WTC11 (cell line): ENCODE measurements around the gene UBXN2A. TPM values are rescaled to one million over a fixed set of nuclear protein-coding genes. Genes with fewer than 3 reads are reported as not detected.

Experiments used
- ATAC-seq: fragments of 200-7000 bp; cut with Tn5 transposase; 2 replicates; pipeline ENCODE4 v1.10.0; 2021; ENCODE audit warnings: mild to moderate bottlenecking, moderate library complexity
- CTCF ChIA-PET: fragments of 300-600 bp; sonication (Branson Sonifier 250); formaldehyde crosslinking; loops from one replicate; lab custom pipeline; 2021; ENCODE audit warnings: antibody characterized with exemption; lab: Charles Lee
- POLR2A ChIA-PET: fragments of 350-600 bp; sonication (Branson Sonifier 250); formaldehyde crosslinking; loops from one replicate; lab custom pipeline; 2021; ENCODE audit warnings: antibody characterized with exemption; lab: Charles Lee
- DNase-seq: peaks from one replicate; pipeline ENCODE4 v3.0.0; 2021; ENCODE audit warnings: low spot score
- H3K27ac Mint-ChIP-seq: 2 replicates; pipeline ENCODE4 v1.8.0; 2021; ENCODE audit warnings: mixed read lengths
- H3K27me3 Mint-ChIP-seq: 2 replicates; pipeline ENCODE4 v1.8.0; 2021; ENCODE audit warnings: low read depth, mild to moderate bottlenecking, moderate library complexity, mixed read lengths
- H3K36me3 Mint-ChIP-seq: 2 replicates; pipeline ENCODE4 v1.8.0; 2021; ENCODE audit warnings: mixed read lengths
- H3K4me1 Mint-ChIP-seq: 2 replicates; pipeline ENCODE4 v1.8.0; 2022; ENCODE audit warnings: mixed read lengths
- H3K4me3 Mint-ChIP-seq: 2 replicates; pipeline ENCODE4 v1.8.0; 2021; ENCODE audit warnings: mild to moderate bottlenecking, moderate library complexity, mixed read lengths
- H3K9me3 Mint-ChIP-seq: 2 replicates; pipeline ENCODE4 v1.8.0; 2021; ENCODE audit warnings: mixed read lengths
- ATF6 ChIP-seq: sonication (generic); formaldehyde crosslinking; IDR thresholded peaks from 2 replicates; pipeline ENCODE4 v1.8.1; 2023; ENCODE audit warnings: mild to moderate bottlenecking, missing genetic modification reagents
- E2F1 ChIP-seq: sonication (generic); formaldehyde crosslinking; IDR thresholded peaks from 2 replicates; pipeline ENCODE4 v1.8.0; 2022; ENCODE audit warnings: mild to moderate bottlenecking, missing genetic modification reagents
- ZNF121 ChIP-seq: sonication (generic); formaldehyde crosslinking; IDR thresholded peaks from 2 replicates; pipeline ENCODE4 v1.8.0; 2023; ENCODE audit warnings: missing genetic modification reagents
- ZNF317 ChIP-seq: sonication (generic); formaldehyde crosslinking; IDR thresholded peaks from 2 replicates; pipeline ENCODE4 v1.8.1; 2023; ENCODE audit warnings: low read depth, mild to moderate bottlenecking, moderate library complexity, missing genetic modification reagents, borderline replicate concordance
- total RNA-seq: library from RNA; stranded (reverse); gene quantifications from 3 replicates; pipeline ENCODE4 v1.2.3, GENCODE V29; 2021
- TF ChIP-seq, protein P1 (sequence below): sonication (generic); formaldehyde crosslinking; IDR thresholded peaks from 2 replicates; pipeline ENCODE4 v1.8.1; 2023; ENCODE audit warnings: mild to moderate bottlenecking, missing genetic modification reagents, borderline replicate concordance
- TF ChIP-seq, protein P2 (sequence below): sonication (generic); formaldehyde crosslinking; IDR thresholded peaks from 2 replicates; pipeline ENCODE4 v1.8.0; 2023; ENCODE audit warnings: missing genetic modification reagents, mild to moderate bottlenecking, borderline replicate concordance
- TF ChIP-seq, protein P3 (sequence below): sonication (generic); formaldehyde crosslinking; IDR thresholded peaks from 2 replicates; pipeline ENCODE4 v1.8.1; 2022; ENCODE audit warnings: mild to moderate bottlenecking, moderate library complexity, missing genetic modification reagents

Gene UBXN2A
- total RNA-seq, 1 experiment from 2014 or later: 16.8 TPM

DNA sequence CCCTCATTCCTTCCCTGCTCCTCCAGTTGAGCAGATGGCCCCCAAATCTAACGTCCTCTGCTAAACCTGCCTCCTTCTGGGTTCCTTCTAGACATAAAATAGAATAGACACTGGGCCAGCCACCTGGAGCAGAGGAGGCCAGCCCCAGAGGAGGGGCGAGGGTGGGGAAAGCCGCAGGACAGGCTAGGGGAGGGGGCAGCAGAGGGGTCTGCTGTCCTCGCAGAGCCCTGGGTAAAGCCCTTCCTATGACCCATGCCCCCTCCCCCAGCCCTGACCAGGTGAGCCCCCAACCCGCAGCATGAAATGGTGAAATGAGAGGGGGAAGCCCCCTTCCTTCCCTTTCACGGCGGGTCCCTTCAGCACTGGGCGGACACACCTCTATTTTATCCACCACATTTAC, 77.4 kb downstream of the UBXN2A start (continued):
- TF ChIP-seq, protein P1, sequence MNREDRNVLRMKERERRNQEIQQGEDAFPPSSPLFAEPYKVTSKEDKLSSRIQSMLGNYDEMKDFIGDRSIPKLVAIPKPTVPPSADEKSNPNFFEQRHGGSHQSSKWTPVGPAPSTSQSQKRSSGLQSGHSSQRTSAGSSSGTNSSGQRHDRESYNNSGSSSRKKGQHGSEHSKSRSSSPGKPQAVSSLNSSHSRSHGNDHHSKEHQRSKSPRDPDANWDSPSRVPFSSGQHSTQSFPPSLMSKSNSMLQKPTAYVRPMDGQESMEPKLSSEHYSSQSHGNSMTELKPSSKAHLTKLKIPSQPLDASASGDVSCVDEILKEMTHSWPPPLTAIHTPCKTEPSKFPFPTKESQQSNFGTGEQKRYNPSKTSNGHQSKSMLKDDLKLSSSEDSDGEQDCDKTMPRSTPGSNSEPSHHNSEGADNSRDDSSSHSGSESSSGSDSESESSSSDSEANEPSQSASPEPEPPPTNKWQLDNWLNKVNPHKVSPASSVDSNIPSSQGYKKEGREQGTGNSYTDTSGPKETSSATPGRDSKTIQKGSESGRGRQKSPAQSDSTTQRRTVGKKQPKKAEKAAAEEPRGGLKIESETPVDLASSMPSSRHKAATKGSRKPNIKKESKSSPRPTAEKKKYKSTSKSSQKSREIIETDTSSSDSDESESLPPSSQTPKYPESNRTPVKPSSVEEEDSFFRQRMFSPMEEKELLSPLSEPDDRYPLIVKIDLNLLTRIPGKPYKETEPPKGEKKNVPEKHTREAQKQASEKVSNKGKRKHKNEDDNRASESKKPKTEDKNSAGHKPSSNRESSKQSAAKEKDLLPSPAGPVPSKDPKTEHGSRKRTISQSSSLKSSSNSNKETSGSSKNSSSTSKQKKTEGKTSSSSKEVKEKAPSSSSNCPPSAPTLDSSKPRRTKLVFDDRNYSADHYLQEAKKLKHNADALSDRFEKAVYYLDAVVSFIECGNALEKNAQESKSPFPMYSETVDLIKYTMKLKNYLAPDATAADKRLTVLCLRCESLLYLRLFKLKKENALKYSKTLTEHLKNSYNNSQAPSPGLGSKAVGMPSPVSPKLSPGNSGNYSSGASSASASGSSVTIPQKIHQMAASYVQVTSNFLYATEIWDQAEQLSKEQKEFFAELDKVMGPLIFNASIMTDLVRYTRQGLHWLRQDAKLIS (CRISPR knock-in tag): no peak
- TF ChIP-seq ZNF317 (CRISPR knock-in tag): no peak
- no peak for TF ChIP-seq ATF6 (CRISPR knock-in tag)
- TF ChIP-seq, protein P2, sequence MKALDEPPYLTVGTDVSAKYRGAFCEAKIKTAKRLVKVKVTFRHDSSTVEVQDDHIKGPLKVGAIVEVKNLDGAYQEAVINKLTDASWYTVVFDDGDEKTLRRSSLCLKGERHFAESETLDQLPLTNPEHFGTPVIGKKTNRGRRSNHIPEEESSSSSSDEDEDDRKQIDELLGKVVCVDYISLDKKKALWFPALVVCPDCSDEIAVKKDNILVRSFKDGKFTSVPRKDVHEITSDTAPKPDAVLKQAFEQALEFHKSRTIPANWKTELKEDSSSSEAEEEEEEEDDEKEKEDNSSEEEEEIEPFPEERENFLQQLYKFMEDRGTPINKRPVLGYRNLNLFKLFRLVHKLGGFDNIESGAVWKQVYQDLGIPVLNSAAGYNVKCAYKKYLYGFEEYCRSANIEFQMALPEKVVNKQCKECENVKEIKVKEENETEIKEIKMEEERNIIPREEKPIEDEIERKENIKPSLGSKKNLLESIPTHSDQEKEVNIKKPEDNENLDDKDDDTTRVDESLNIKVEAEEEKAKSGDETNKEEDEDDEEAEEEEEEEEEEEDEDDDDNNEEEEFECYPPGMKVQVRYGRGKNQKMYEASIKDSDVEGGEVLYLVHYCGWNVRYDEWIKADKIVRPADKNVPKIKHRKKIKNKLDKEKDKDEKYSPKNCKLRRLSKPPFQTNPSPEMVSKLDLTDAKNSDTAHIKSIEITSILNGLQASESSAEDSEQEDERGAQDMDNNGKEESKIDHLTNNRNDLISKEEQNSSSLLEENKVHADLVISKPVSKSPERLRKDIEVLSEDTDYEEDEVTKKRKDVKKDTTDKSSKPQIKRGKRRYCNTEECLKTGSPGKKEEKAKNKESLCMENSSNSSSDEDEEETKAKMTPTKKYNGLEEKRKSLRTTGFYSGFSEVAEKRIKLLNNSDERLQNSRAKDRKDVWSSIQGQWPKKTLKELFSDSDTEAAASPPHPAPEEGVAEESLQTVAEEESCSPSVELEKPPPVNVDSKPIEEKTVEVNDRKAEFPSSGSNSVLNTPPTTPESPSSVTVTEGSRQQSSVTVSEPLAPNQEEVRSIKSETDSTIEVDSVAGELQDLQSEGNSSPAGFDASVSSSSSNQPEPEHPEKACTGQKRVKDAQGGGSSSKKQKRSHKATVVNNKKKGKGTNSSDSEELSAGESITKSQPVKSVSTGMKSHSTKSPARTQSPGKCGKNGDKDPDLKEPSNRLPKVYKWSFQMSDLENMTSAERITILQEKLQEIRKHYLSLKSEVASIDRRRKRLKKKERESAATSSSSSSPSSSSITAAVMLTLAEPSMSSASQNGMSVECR (CRISPR knock-in tag): no peak

GRCh38 chr2:24018241-24018640, 78.0 kb downstream of the UBXN2A start:
- ChIA-PET CTCF (no interaction called here), POLR2A (no interaction called here)
- no peak for TF ChIP-seq E2F1 (CRISPR knock-in tag)
- no peak for TF ChIP-seq ATF6 (CRISPR knock-in tag)
- 0 out of 2 replicates have a peak, but pooled peaks have one; percentile 17 for TF ChIP-seq ZNF121 (CRISPR knock-in tag)
- TF ChIP-seq, protein P3, sequence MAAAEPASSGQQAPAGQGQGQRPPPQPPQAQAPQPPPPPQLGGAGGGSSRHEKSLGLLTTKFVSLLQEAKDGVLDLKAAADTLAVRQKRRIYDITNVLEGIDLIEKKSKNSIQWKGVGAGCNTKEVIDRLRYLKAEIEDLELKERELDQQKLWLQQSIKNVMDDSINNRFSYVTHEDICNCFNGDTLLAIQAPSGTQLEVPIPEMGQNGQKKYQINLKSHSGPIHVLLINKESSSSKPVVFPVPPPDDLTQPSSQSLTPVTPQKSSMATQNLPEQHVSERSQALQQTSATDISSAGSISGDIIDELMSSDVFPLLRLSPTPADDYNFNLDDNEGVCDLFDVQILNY (CRISPR knock-in tag): no peak
- no peak for DNase-seq
- no peaks in the 10 kb centered on the region for H3K9me3 Mint-ChIP-seq
- ATAC-seq: no peak
- H3K4me1 Mint-ChIP-seq: peaks cover 29% of the 10 kb centered on the region
- no peak overlapping the region for H3K4me3 Mint-ChIP-seq
- peaks cover 9% of the 10 kb centered on the region for H3K36me3 Mint-ChIP-seq
- no peaks in the 10 kb centered on the region for H3K27me3 Mint-ChIP-seq
- no peak overlapping the region for H3K27ac Mint-ChIP-seq
